ENCODE measurements around the gene PEX5L.

Gene PEX5L

GRCh38 chr3:179860275-179861107, 176.2 kb downstream of the PEX5L start:
- no peak overlapping the region for H3K4me3 ChIP-seq
- in situ Hi-C loops (cut with MboI; ENCODE audit: low sequenced_read_pairs): no loop called here
- H3K36me3 ChIP-seq (replicated peaks): no peaks in the 10 kb centered on the region

GRCh38 chr3:179853176-179853575, 183.6 kb downstream of the PEX5L start:
- in situ Hi-C loops (cut with MboI; ENCODE audit: low sequenced_read_pairs): no loop called here
- Histone ChIP-seq H3K27me3 (ENCODE audit: low read depth) (no peaks in the 10 kb centered on the region), H3K9me3 (no peaks in the 10 kb centered on the region), H3K4me3 (no peak overlapping the region), H3K36me3 (replicated peaks) (no peaks in the 10 kb centered on the region), H3K4me1 (no peaks in the 10 kb centered on the region)
- no peak for DNase-seq (ENCODE audit: low spot score in 2 of 2)

More at GRCh38 chr3:179860275-179861107, 176.2 kb downstream of the PEX5L start:
- DNase-seq (ENCODE audit: low spot score in 2 of 2): no peak
- Histone ChIP-seq H3K27me3 (ENCODE audit: low read depth) (no peaks in the 10 kb centered on the region), H3K9me3 (no peaks in the 10 kb centered on the region), H3K4me1 (no peaks in the 10 kb centered on the region)

GRCh38 chr3:179852142-179852905, 184.4 kb downstream of the PEX5L start:
- Histone ChIP-seq H3K4me3 (no peak overlapping the region), H3K27me3 (ENCODE audit: low read depth) (0 out of 2 replicates have a peak, but pooled peaks cover 1% of the 10 kb centered on the region), H3K36me3 (replicated peaks) (no peaks in the 10 kb centered on the region), H3K9me3 (no peaks in the 10 kb centered on the region), H3K4me1 (no peaks in the 10 kb centered on the region)
- in situ Hi-C loops (cut with MboI; ENCODE audit: low sequenced_read_pairs): no loop called here
- DNase-seq (ENCODE audit: low spot score in 2 of 2): no peak

GRCh38 chr3:179848711-179849110, 188.0 kb downstream of the PEX5L start:
- no peaks in the 10 kb centered on the region for H3K36me3 ChIP-seq (replicated peaks)
- H3K9me3 ChIP-seq: no peaks in the 10 kb centered on the region
- in situ Hi-C loops (cut with MboI; ENCODE audit: low sequenced_read_pairs): no loop called here
- H3K27me3 ChIP-seq (ENCODE audit: low read depth): 0 out of 2 replicates have a peak, but pooled peaks cover 4% of the 10 kb centered on the region
- no peaks in the 10 kb centered on the region for H3K4me1 ChIP-seq
- DNase-seq (ENCODE audit: low spot score in 2 of 2): no peak
- no peak overlapping the region for H3K4me3 ChIP-seq

GRCh38 chr3:179842061-179842460, 194.7 kb downstream of the PEX5L start:
- Histone ChIP-seq H3K9me3 (no peaks in the 10 kb centered on the region), H3K4me3 (no peak overlapping the region), H3K4me1 (no peaks in the 10 kb centered on the region), H3K27me3 (ENCODE audit: low read depth) (0 out of 2 replicates have a peak, but pooled peaks cover under 1% of the 10 kb centered on the region), H3K36me3 (replicated peaks) (no peaks in the 10 kb centered on the region)
- in situ Hi-C loops (cut with MboI; ENCODE audit: low sequenced_read_pairs): no loop called here
- DNase-seq (ENCODE audit: low spot score in 2 of 2): no peak

- peaks cover 3% of the 10 kb centered on the region; the same call in 1 of the 2 replicates for H3K4me1 ChIP-seq
- H3K9me3 ChIP-seq: no peaks in the 10 kb centered on the region
- H3K27me3 ChIP-seq (ENCODE audit: low read depth): no peaks in the 10 kb centered on the region
- no peaks in the 10 kb centered on the region for H3K36me3 ChIP-seq (replicated peaks)
- H3K4me3 ChIP-seq: no peak overlapping the region
- DNase-seq (ENCODE audit: low spot score in 2 of 2): peak in 1 of 2 experiments; percentile 12
- in situ Hi-C loops (cut with MboI; ENCODE audit: low sequenced_read_pairs): no loop called here
Measured at GRCh38 chr3:179840985-179841384, 195.8 kb downstream of the PEX5L start.

GRCh38 chr3:179837374-179837773, 199.4 kb downstream of the PEX5L start:
- Histone ChIP-seq H3K27me3 (ENCODE audit: low read depth) (no peaks in the 10 kb centered on the region), H3K9me3 (no peaks in the 10 kb centered on the region), H3K4me3 (no peak overlapping the region), H3K4me1 (peaks cover 3% of the 10 kb centered on the region; the same call in 1 of the 2 replicates), H3K36me3 (replicated peaks) (no peaks in the 10 kb centered on the region)
- DNase-seq (ENCODE audit: low spot score in 2 of 2): no peak
- in situ Hi-C loops (cut with MboI; ENCODE audit: low sequenced_read_pairs): no loop called here

- no peaks in the 10 kb centered on the region for H3K9me3 ChIP-seq
Measured at GRCh38 chr3:179833294-179833693, 203.4 kb downstream of the PEX5L start.

GRCh38 chr3:179832333-179832854, 204.3 kb downstream of the PEX5L start:
- no peak for DNase-seq (ENCODE audit: low spot score in 2 of 2)
- in situ Hi-C loops (cut with MboI; ENCODE audit: low sequenced_read_pairs): no loop called here
- H3K4me3 ChIP-seq: no peak overlapping the region
- no peaks in the 10 kb centered on the region for H3K36me3 ChIP-seq (replicated peaks)
- no peaks in the 10 kb centered on the region for H3K9me3 ChIP-seq
- no peaks in the 10 kb centered on the region for H3K27me3 ChIP-seq (ENCODE audit: low read depth)
- peaks cover 3% of the 10 kb centered on the region; the same call in 1 of the 2 replicates for H3K4me1 ChIP-seq

More at GRCh38 chr3:179833294-179833693, 203.4 kb downstream of the PEX5L start:
- no peak for DNase-seq (ENCODE audit: low spot score in 2 of 2)
- Histone ChIP-seq H3K4me3 (no peak overlapping the region), H3K4me1 (peaks cover 3% of the 10 kb centered on the region; the same call in 1 of the 2 replicates), H3K36me3 (replicated peaks) (no peaks in the 10 kb centered on the region), H3K27me3 (ENCODE audit: low read depth) (no peaks in the 10 kb centered on the region)
- in situ Hi-C loops (cut with MboI; ENCODE audit: low sequenced_read_pairs): no loop called here

GRCh38 chr3:179829401-179829800, 207.3 kb downstream of the PEX5L start:
- in situ Hi-C loops (cut with MboI; ENCODE audit: low sequenced_read_pairs): no loop called here
- DNase-seq (ENCODE audit: low spot score in 2 of 2): peak; percentile 23 to 45

GRCh38 chr3:179828738-179829137, 208.0 kb downstream of the PEX5L start:
- Histone ChIP-seq H3K9me3 (no peaks in the 10 kb centered on the region), H3K36me3 (replicated peaks) (no peaks in the 10 kb centered on the region), H3K27me3 (ENCODE audit: low read depth) (no peaks in the 10 kb centered on the region), H3K4me1 (peaks cover 15% of the 10 kb centered on the region), H3K4me3 (no peak overlapping the region)
- no peak for DNase-seq (ENCODE audit: low spot score in 2 of 2)
- in situ Hi-C loops (cut with MboI; ENCODE audit: low sequenced_read_pairs): no loop called here

More at GRCh38 chr3:179829401-179829800, 207.3 kb downstream of the PEX5L start:
- no peaks in the 10 kb centered on the region for H3K9me3 ChIP-seq
- H3K4me1 ChIP-seq: peaks cover 15% of the 10 kb centered on the region
- no peaks in the 10 kb centered on the region for H3K36me3 ChIP-seq (replicated peaks)
- no peaks in the 10 kb centered on the region for H3K27me3 ChIP-seq (ENCODE audit: low read depth)
- no peak overlapping the region for H3K4me3 ChIP-seq

GRCh38 chr3:179826247-179826637, 210.5 kb downstream of the PEX5L start:
- Histone ChIP-seq H3K36me3 (replicated peaks) (no peaks in the 10 kb centered on the region), H3K9me3 (no peaks in the 10 kb centered on the region), H3K4me3 (no peak overlapping the region), H3K4me1 (peaks cover 15% of the 10 kb centered on the region), H3K27me3 (ENCODE audit: low read depth) (no peaks in the 10 kb centered on the region)
- peak in 1 of 2 experiments; percentile 63 for DNase-seq (ENCODE audit: low spot score in 2 of 2)
- in situ Hi-C loops (cut with MboI; ENCODE audit: low sequenced_read_pairs): no loop called here

- Histone ChIP-seq H3K4me3 (no peak overlapping the region), H3K4me1 (peaks cover 15% of the 10 kb centered on the region), H3K36me3 (replicated peaks) (no peaks in the 10 kb centered on the region), H3K9me3 (no peaks in the 10 kb centered on the region), H3K27me3 (ENCODE audit: low read depth) (no peaks in the 10 kb centered on the region)
- DNase-seq (ENCODE audit: low spot score in 2 of 2): peak in 1 of 2 experiments; percentile 49
- in situ Hi-C loops (cut with MboI; ENCODE audit: low sequenced_read_pairs): no loop called here
Measured at GRCh38 chr3:179825527-179826246, 211.1 kb downstream of the PEX5L start.
